IMR-90 (cell line): ENCODE data around the gene HNRNPLL. TPM values are rescaled to one million over a fixed set of nuclear protein-coding genes. Genes with fewer than 3 reads are reported as not detected.

Source experiments
- ATAC-seq: fragments of 200-7000 bp; cut with Tn5 transposase; 2 replicates; pipeline ENCODE4 v1.9.1; 2020; ENCODE audit warnings: low read depth, mild to moderate bottlenecking, moderate library complexity
- BruUV-seq: library from RNA; stranded (reverse); fragments of 400-500 nt; replicated peaks from 2 replicates; lab custom pipeline; 2021; lab: Mats Ljungman, UMichigan
- CTCF ChIA-PET: fragments of 300-600 bp; formaldehyde crosslinking; extraction: SDS; loops from one replicate; lab custom pipeline; 2021; ENCODE audit warnings: antibody characterized with exemption; lab: Yijun Ruan, JAX
- POLR2A ChIA-PET: fragments of 300-600 bp; sonication (Branson Sonifier 250); formaldehyde crosslinking; loops from one replicate; lab custom pipeline; 2022; ENCODE audit warnings: antibody characterized with exemption; ENCODE audit not compliant: unreplicated experiment; lab: Charles Lee
- DNase-seq: peaks from one replicate; pipeline ENCODE4 v3.0.0; 2013
- H2AFZ ChIP-seq: replicated peaks from 2 replicates; pipeline ENCODE3; 2013; ENCODE audit warnings: low read length, mild to moderate bottlenecking; ENCODE audit not compliant: poor library complexity
- H2AK5ac ChIP-seq: 2 replicates; pipeline ENCODE4 v1.6.1; 2013; ENCODE audit warnings: low read depth, low read length, inconsistent platforms
- H2AK9ac ChIP-seq: replicated peaks from 2 replicates; pipeline ENCODE3; 2013; ENCODE audit warnings: mild to moderate bottlenecking, low read depth, low read length, moderate library complexity; ENCODE audit not compliant: poor library complexity
- H2BK120ac ChIP-seq: 2 replicates; pipeline ENCODE4 v1.6.1; 2013; ENCODE audit warnings: low read depth, low read length, inconsistent platforms
- H2BK15ac ChIP-seq: 3 replicates; pipeline ENCODE4 v1.6.1; 2013; ENCODE audit warnings: low read depth, low read length, inconsistent platforms
- H2BK20ac ChIP-seq: 2 replicates; pipeline ENCODE4 v1.6.1; 2013; ENCODE audit warnings: low read depth, mild to moderate bottlenecking, inconsistent platforms, low read length, moderate library complexity
- H2BK5ac ChIP-seq: 2 replicates; pipeline ENCODE4 v1.6.1; 2013; ENCODE audit warnings: mild to moderate bottlenecking, low read depth, low read length, inconsistent platforms; ENCODE audit not compliant: poor library complexity, severe bottlenecking
- H3K14ac ChIP-seq: replicated peaks from 2 replicates; pipeline ENCODE4 v1.6.1; 2013; ENCODE audit warnings: low read depth, low read length, inconsistent platforms
- H3K18ac ChIP-seq: 2 replicates; pipeline ENCODE4 v1.6.1; 2013; ENCODE audit warnings: low read depth, low read length, control low read depth
- H3K23ac ChIP-seq: 2 replicates; pipeline ENCODE4 v1.6.1; 2013; ENCODE audit warnings: low read depth, low read length, inconsistent platforms
- H3K27ac ChIP-seq: 2 replicates; pipeline ENCODE4 v1.5.1; 2013; ENCODE audit warnings: mild to moderate bottlenecking, control low read depth, low read length; ENCODE audit not compliant: insufficient read depth
- H3K27me3 ChIP-seq: 2 replicates; pipeline ENCODE4 v1.6.1; 2013; ENCODE audit warnings: low read length; ENCODE audit not compliant: control insufficient read depth, insufficient read depth
- H3K36me3 ChIP-seq: 2 replicates; pipeline ENCODE4 v1.6.1; 2013; ENCODE audit warnings: low read length, mixed read lengths; ENCODE audit not compliant: control insufficient read depth, insufficient read depth
- H3K4ac ChIP-seq: 2 replicates; pipeline ENCODE4 v1.6.1; 2013; ENCODE audit warnings: low read depth, low read length, inconsistent platforms
- H3K4me1 ChIP-seq: 2 replicates; pipeline ENCODE4 v1.6.1; 2013; ENCODE audit warnings: low read length, mixed read lengths; ENCODE audit not compliant: control insufficient read depth, insufficient read depth
- H3K4me2 ChIP-seq: 2 replicates; pipeline ENCODE4 v1.6.1; 2013; ENCODE audit warnings: low read depth, mild to moderate bottlenecking, control low read depth, low read length, moderate library complexity
- H3K4me3 ChIP-seq: 2 replicates; pipeline ENCODE4 v1.5.1; 2013; ENCODE audit warnings: low read depth, mild to moderate bottlenecking, control low read depth, low read length, moderate library complexity; ENCODE audit not compliant: insufficient read depth
- H3K56ac ChIP-seq: 2 replicates; pipeline ENCODE4 v1.6.1; 2013; ENCODE audit warnings: low read length, inconsistent platforms; ENCODE audit not compliant: insufficient read depth; ENCODE audit errors: extremely low read depth
- H3K79me1 ChIP-seq, 2 experiments: 2 replicates each; pipeline ENCODE4 v1.6.1; 2013; ENCODE audit warnings: low read length in 2 of 2, inconsistent platforms in 1 of 2, low read depth in 1 of 2
- H3K9ac ChIP-seq: 2 replicates; pipeline ENCODE4 v1.6.1; 2013; ENCODE audit warnings: low read depth, low read length, control low read depth
- H3K9me1 ChIP-seq: 2 replicates; pipeline ENCODE4 v1.6.1; 2013; ENCODE audit warnings: low read length, inconsistent platforms; ENCODE audit not compliant: insufficient read depth
- H3K9me3 ChIP-seq: 2 replicates; pipeline ENCODE4 v1.6.1; 2013; ENCODE audit warnings: low read length; ENCODE audit not compliant: control insufficient read depth, insufficient read depth
- H4K20me1 ChIP-seq: 2 replicates; pipeline ENCODE4 v1.6.1; 2013; ENCODE audit warnings: low read length, inconsistent platforms; ENCODE audit not compliant: insufficient read depth
- H4K5ac ChIP-seq: 2 replicates; pipeline ENCODE4 v1.6.1; 2013; ENCODE audit warnings: mild to moderate bottlenecking, low read depth, low read length, control low read depth
- H4K8ac ChIP-seq, 2 experiments: 2 replicates each; pipeline ENCODE4 v1.6.1; 2013; ENCODE audit warnings: low read depth in 2 of 2, low read length in 2 of 2, control low read depth in 1 of 2, inconsistent platforms in 1 of 2
- H4K91ac ChIP-seq: 2 replicates; pipeline ENCODE4 v1.6.1; 2013; ENCODE audit warnings: low read depth, low read length, inconsistent platforms; ENCODE audit not compliant: insufficient read depth
- BHLHE40 ChIP-seq: fragments of 150-350 bp; IDR thresholded peaks from 2 replicates; pipeline ENCODE4 v1.6.1; 2016; ENCODE audit warnings: mild to moderate bottlenecking, low read depth, low read length
- CEBPB ChIP-seq: IDR thresholded peaks from 2 replicates; pipeline ENCODE4 v1.6.1; 2012; ENCODE audit warnings: low read depth, low read length, improper control_type of control experiment
- CHD1 ChIP-seq: IDR thresholded peaks from 2 replicates; pipeline ENCODE4 v1.6.1; 2012; ENCODE audit warnings: low read depth, low read length, improper control_type of control experiment
- CTCF ChIP-seq: conservative IDR thresholded peaks from 2 replicates; pipeline ENCODE4 v1.5.1; 2012; ENCODE audit warnings: mild to moderate bottlenecking, low read depth, low read length, improper control_type of control experiment
- FOS ChIP-seq: fragments of 150-350 bp; IDR thresholded peaks from 2 replicates; pipeline ENCODE4 v1.6.1; 2016; ENCODE audit warnings: low read depth, low read length
- MAFK ChIP-seq: IDR thresholded peaks from 2 replicates; pipeline ENCODE4 v1.6.1; 2012; ENCODE audit warnings: low read depth, low read length, improper control_type of control experiment
- MXI1 ChIP-seq: IDR thresholded peaks from 2 replicates; pipeline ENCODE4 v1.6.1; 2012; ENCODE audit warnings: low read depth, mild to moderate bottlenecking, low read length, moderate library complexity, borderline replicate concordance
- NFE2L2 ChIP-seq: fragments of 150-350 bp; IDR thresholded peaks from 2 replicates; pipeline ENCODE4 v1.6.1; 2016; ENCODE audit warnings: low read depth, mild to moderate bottlenecking, low read length
- POLR2A ChIP-seq: IDR thresholded peaks from 2 replicates; pipeline ENCODE4 v1.6.1; 2012; ENCODE audit warnings: mild to moderate bottlenecking, low read depth, low read length
- RAD21 ChIP-seq: IDR thresholded peaks from 2 replicates; pipeline ENCODE4 v1.6.1; 2012; ENCODE audit warnings: low read length, improper control_type of control experiment
- RCOR1 ChIP-seq: IDR thresholded peaks from 2 replicates; pipeline ENCODE4 v1.6.1; 2012; ENCODE audit warnings: mild to moderate bottlenecking, low read length, improper control_type of control experiment; ENCODE audit not compliant: insufficient replicate concordance
- RFX5 ChIP-seq: IDR thresholded peaks from 2 replicates; pipeline ENCODE4 v1.8.0; 2012; ENCODE audit warnings: low read depth, mild to moderate bottlenecking, low read length, moderate library complexity
- SMC3 ChIP-seq: fragments of 150-350 bp; IDR thresholded peaks from 2 replicates; pipeline ENCODE4 v1.6.1; 2016; ENCODE audit warnings: low read depth, mild to moderate bottlenecking, antibody characterized with exemption, low read length, moderate library complexity
- USF2 ChIP-seq: fragments of 150-350 bp; IDR thresholded peaks from 2 replicates; pipeline ENCODE4 v1.6.1; 2017; ENCODE audit warnings: mild to moderate bottlenecking, antibody characterized with exemption, low read length, low read depth
- WGBS, 2 experiments: methylation state at CpG; one replicate each; pipeline versions ENCODE4 v1.1.5 to v1.1.7; 2013; ENCODE audit warnings: missing lambda C conversion rate in 2 of 2; ENCODE audit not compliant: insufficient read length in 1 of 2; ENCODE audit errors: extremely low coverage in 2 of 2; 5-methylcytosine and 5-hydroxymethylcytosine counted together
- dilution Hi-C: fragments of 300-500 bp; cut with HindIII; formaldehyde crosslinking; loops from one replicate; pipeline ENCODE4 v1.14.3; 2018; ENCODE audit warnings: low sequenced_read_pairs; ENCODE audit not compliant: unreplicated experiment
- in situ Hi-C: fragments of 300-500 bp; cut with MboI; formaldehyde crosslinking; loops from 3 replicates; pipeline ENCODE4 v1.14.3; 2019; ENCODE audit warnings: low sequenced_read_pairs, inconsistent platforms, mixed read lengths
- intact Hi-C: fragments of 100-400 bp; cut with micrococcal nuclease; formaldehyde crosslinking; loops from 2 replicates; pipeline ENCODE4 v1.10.0; 2022
- polyA plus RNA-seq, 3 experiments: library from polyadenylated mRNA; depleted of rRNA; stranded (reverse); fragments of >200 nt; gene quantifications; 2 replicates each; pipeline ENCODE4 v1.2.3, GENCODE V29; 2012; ENCODE audit warnings: low replicate concordance in 1 of 3
- total RNA-seq: library from RNA; depleted of rRNA; stranded (reverse); fragments of >200 nt; gene quantifications from 2 replicates; pipeline ENCODE4 v1.2.3, GENCODE V29; 2012
- TF ChIP-seq, protein P1 (sequence below): fragments of 150-350 bp; IDR thresholded peaks from 2 replicates; pipeline ENCODE4 v1.6.1; 2016; ENCODE audit warnings: low read depth, mild to moderate bottlenecking, low read length, moderate library complexity, borderline replicate concordance

The HNRNPLL gene
- total and polyA plus RNA-seq, 2 of the 4 experiments (the other 2 are of a cell fraction): 23.7 to 53.1 TPM

GRCh38 chr2:38556006-38556801 lies 46.5 kb downstream of the HNRNPLL start:
- dilution Hi-C loops: loop anchor here (25.0 kb wide), 1 partner anchor 181 kb away; no protein-coding TSS in a partner anchor
- Histone ChIP-seq H3K4me2 (no peak overlapping the region), H3K9me1 (peaks cover 3% of the 10 kb centered on the region; the same call in 1 of the 2 replicates), H3K79me1 (no peaks in the 10 kb centered on the region; a peak in 1 of 4 replicates), H4K91ac (no peak overlapping the region), H4K5ac (no peak overlapping the region), H4K8ac (no peak overlapping the region), H4K20me1 (no peaks in the 10 kb centered on the region; the same call in 1 of the 2 replicates), H3K56ac (no peak overlapping the region), H3K36me3 (peaks cover 15% of the 10 kb centered on the region), H2BK5ac (no peak overlapping the region), H3K4me3 (no peak overlapping the region), H2AFZ (no peak overlapping the region), H3K27ac (no peak overlapping the region), H2AK9ac (no peak overlapping the region), H3K18ac (no peak overlapping the region), H3K23ac (no peak overlapping the region), H2BK15ac (no peak overlapping the region), H3K4me1 (no peaks in the 10 kb centered on the region), H2AK5ac (no peak overlapping the region), H3K4ac (no peak overlapping the region), H2BK120ac (no peak overlapping the region), H3K9me3 (no peaks in the 10 kb centered on the region), H3K27me3 (no peaks in the 10 kb centered on the region), H2BK20ac (no peak overlapping the region), H3K9ac (no peak overlapping the region), H3K14ac (no peak overlapping the region)
- in situ Hi-C loops: no loop called here
- no TSS peak for BruUV-seq
- ATAC-seq: no peak
- WGBS, 2 experiments: no CpG with 5 or more reads among the region's 6 CpGs
- DNase-seq: no peak
- intact Hi-C loops: no loop called here
- POLR2A ChIA-PET: no interaction called here
- CTCF ChIA-PET: interaction anchor here (0.6 to 1.2 kb wide), 3 partner anchors 11 to 1361 kb away, joined by 3 to 5 read pairs (median 4); no protein-coding TSS in a partner anchor
- TF ChIP-seq RAD21 (no peak), MXI1 (no peak), NFE2L2 (no peak), FOS (no peak), MAFK (no peak), POLR2A (no peak), BHLHE40 (no peak), RFX5 (no peak), CHD1 (no peak), SMC3 (no peak), CTCF (no peak), CEBPB (no peak), RCOR1 (no peak), USF2 (no peak)
- TF ChIP-seq, protein P1, sequence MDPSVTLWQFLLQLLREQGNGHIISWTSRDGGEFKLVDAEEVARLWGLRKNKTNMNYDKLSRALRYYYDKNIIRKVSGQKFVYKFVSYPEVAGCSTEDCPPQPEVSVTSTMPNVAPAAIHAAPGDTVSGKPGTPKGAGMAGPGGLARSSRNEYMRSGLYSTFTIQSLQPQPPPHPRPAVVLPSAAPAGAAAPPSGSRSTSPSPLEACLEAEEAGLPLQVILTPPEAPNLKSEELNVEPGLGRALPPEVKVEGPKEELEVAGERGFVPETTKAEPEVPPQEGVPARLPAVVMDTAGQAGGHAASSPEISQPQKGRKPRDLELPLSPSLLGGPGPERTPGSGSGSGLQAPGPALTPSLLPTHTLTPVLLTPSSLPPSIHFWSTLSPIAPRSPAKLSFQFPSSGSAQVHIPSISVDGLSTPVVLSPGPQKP: no peak
